GM21515 (cell line): ENCODE measurements around the gene SLC17A5.
A peak's percentile ranks its signal among the peaks of the same experiment; 100 is the strongest.

Experiments
- ATAC-seq: cut with Tn5 transposase; IDR thresholded peaks from one replicate; pipeline ENCODE4 v1.9.1; 2021; ENCODE audit not compliant: unreplicated experiment

The SLC17A5 gene

GRCh38 chr6:73667798-73668197 is 14.0 kb upstream of the SLC17A5 start:
- ATAC-seq: no peak

- no peak for ATAC-seq
Measured at GRCh38 chr6:73666393-73666792, 12.6 kb upstream of the SLC17A5 start.

GRCh38 chr6:73665686-73666319 is 12.0 kb upstream of the SLC17A5 start:
- ATAC-seq: peak; percentile 80

- ATAC-seq: no peak
Measured at GRCh38 chr6:73664701-73665100, 10.9 kb upstream of the SLC17A5 start.

- no peak for ATAC-seq
Measured at GRCh38 chr6:73657201-73657600, 3.4 kb upstream of the SLC17A5 start.

GRCh38 chr6:73656531-73657145 is 2.8 kb upstream of the SLC17A5 start:
- ATAC-seq: no peak

GRCh38 chr6:73655341-73655917 is 1.6 kb upstream of the SLC17A5 start:
- no peak for ATAC-seq

GRCh38 chr6:73652637-73653570 is 888 bp downstream of the SLC17A5 start:
- peak; percentile 45 for ATAC-seq

- ATAC-seq: no peak
Measured at GRCh38 chr6:73649783-73650182, 4.0 kb downstream of the SLC17A5 start.

GRCh38 chr6:73648166-73648565 is 5.6 kb downstream of the SLC17A5 start:
- no peak for ATAC-seq

- no peak for ATAC-seq
Measured at GRCh38 chr6:73644941-73645591, 8.7 kb downstream of the SLC17A5 start.

- ATAC-seq: no peak
Measured at GRCh38 chr6:73644030-73644429, 9.8 kb downstream of the SLC17A5 start.

GRCh38 chr6:73642530-73642929 is 11.3 kb downstream of the SLC17A5 start:
- no peak for ATAC-seq

GRCh38 chr6:73640179-73640750 is 13.5 kb downstream of the SLC17A5 start:
- no peak for ATAC-seq

GRCh38 chr6:73639040-73639439 is 14.8 kb downstream of the SLC17A5 start:
- ATAC-seq: no peak

GRCh38 chr6:73637404-73637803 is 16.4 kb downstream of the SLC17A5 start:
- ATAC-seq: no peak

GRCh38 chr6:73636048-73636447 is 17.7 kb downstream of the SLC17A5 start:
- no peak for ATAC-seq

GRCh38 chr6:73632346-73632745 is 21.4 kb downstream of the SLC17A5 start:
- ATAC-seq: no peak

- no peak for ATAC-seq
Measured at GRCh38 chr6:73631849-73632248, 21.9 kb downstream of the SLC17A5 start.

- no peak for ATAC-seq
Measured at GRCh38 chr6:73630401-73630800, 23.4 kb downstream of the SLC17A5 start.

- ATAC-seq: no peak
Measured at GRCh38 chr6:73624896-73625295, 28.9 kb downstream of the SLC17A5 start.
